ENCODE measurements around the gene ZNF43. TPM values are rescaled to one million over a fixed set of nuclear protein-coding genes. Genes with fewer than 3 reads are reported as not detected.

ZNF43 gene
- polyA plus RNA-seq, 3 donors: 1.1 to 3.0 (median 3.0) TPM

DNA sequence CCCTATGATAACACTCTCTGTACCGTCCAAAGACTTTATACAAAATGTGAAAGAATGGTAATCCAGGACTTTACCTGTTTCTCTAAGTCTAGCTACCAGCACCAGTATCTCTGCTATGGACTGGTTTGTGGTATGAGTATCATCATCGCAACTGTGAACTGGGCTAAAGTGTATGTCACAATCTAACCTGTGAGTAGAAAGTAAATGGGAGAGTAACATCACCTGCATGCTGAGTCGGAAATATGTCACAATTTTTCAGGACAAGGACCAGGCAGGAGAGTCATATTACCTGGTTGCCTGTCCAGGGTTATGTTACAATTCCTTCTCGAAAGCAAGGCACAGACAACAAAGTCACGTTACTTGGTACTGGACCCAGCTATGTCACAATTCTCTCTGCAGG, 5.1 kb upstream of the ZNF43 start:
- peaks cover 0 to 5% (median 0%) of the 10 kb centered on the region in 7 donors for H3K9me3 Mint-ChIP-seq
- intact Hi-C loops (cut with micrococcal nuclease): no loop called here
- Histone ChIP-seq H3K9me3 (replicated peaks in 1 of 2; ENCODE audit: control insufficient read depth in 1 of 2, insufficient read depth in 1 of 2, low read length in 2 of 2) (no peaks in the 10 kb centered on the region), H3K9ac (ENCODE audit: insufficient read depth, low read length, poor library complexity, severe bottlenecking) (no peak overlapping the region), H4K20me1 (ENCODE audit: insufficient read depth, low read length) (no peaks in the 10 kb centered on the region), H3K4me1 (ENCODE audit: control insufficient read depth in 1 of 2, insufficient read depth in 2 of 2, low read length in 2 of 2) (peaks cover 6% of the 10 kb centered on the region in 2 donors), H3K27me3 (ENCODE audit: control insufficient read depth in 2 of 2, insufficient read depth in 2 of 2, low read length in 2 of 2) (no peaks in the 10 kb centered on the region), H3K79me2 (ENCODE audit: insufficient read depth, low read length) (no peaks in the 10 kb centered on the region), H3K27ac (ENCODE audit: low read depth in 1 of 2, low read length in 2 of 2) (no peak overlapping the region), H3K36me3 (replicated peaks in 1 of 2; ENCODE audit: control insufficient read depth in 1 of 2, insufficient read depth in 2 of 2, low read length in 2 of 2) (peaks cover 12 to 66% of the 10 kb centered on the region in 2 donors), H2AFZ (ENCODE audit: insufficient read depth, low read depth, low read length, poor library complexity, severe bottlenecking) (no peak overlapping the region), H3K4me2 (replicated peaks; ENCODE audit: extremely low read depth, low read length, poor library complexity, severe bottlenecking) (no peak overlapping the region), H3K4me3 (replicated peaks in 1 of 3; ENCODE audit: low read depth in 2 of 3, low read length in 3 of 3) (no peak overlapping the region)
- H3K36me3 Mint-ChIP-seq: peaks cover 47 to 54% of the 10 kb centered on the region in 2 donors
- TF ChIP-seq, protein P1, sequence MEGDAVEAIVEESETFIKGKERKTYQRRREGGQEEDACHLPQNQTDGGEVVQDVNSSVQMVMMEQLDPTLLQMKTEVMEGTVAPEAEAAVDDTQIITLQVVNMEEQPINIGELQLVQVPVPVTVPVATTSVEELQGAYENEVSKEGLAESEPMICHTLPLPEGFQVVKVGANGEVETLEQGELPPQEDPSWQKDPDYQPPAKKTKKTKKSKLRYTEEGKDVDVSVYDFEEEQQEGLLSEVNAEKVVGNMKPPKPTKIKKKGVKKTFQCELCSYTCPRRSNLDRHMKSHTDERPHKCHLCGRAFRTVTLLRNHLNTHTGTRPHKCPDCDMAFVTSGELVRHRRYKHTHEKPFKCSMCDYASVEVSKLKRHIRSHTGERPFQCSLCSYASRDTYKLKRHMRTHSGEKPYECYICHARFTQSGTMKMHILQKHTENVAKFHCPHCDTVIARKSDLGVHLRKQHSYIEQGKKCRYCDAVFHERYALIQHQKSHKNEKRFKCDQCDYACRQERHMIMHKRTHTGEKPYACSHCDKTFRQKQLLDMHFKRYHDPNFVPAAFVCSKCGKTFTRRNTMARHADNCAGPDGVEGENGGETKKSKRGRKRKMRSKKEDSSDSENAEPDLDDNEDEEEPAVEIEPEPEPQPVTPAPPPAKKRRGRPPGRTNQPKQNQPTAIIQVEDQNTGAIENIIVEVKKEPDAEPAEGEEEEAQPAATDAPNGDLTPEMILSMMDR (IDR thresholded peaks at IDR 0.05): no peak
- 98% methylated on average over 4 of the region's 5 CpGs for WGBS (ENCODE audit: insufficient coverage)
- H3K27me3 Mint-ChIP-seq (ENCODE audit: low read depth in 3 of 3): no peaks in the 10 kb centered on the region
- H3K27ac Mint-ChIP-seq: no peak overlapping the region
- H3K4me3 Mint-ChIP-seq: no peak overlapping the region
- peaks cover 3% of the 10 kb centered on the region for H3K4me1 Mint-ChIP-seq
- DNase-seq: no peak

DNA sequence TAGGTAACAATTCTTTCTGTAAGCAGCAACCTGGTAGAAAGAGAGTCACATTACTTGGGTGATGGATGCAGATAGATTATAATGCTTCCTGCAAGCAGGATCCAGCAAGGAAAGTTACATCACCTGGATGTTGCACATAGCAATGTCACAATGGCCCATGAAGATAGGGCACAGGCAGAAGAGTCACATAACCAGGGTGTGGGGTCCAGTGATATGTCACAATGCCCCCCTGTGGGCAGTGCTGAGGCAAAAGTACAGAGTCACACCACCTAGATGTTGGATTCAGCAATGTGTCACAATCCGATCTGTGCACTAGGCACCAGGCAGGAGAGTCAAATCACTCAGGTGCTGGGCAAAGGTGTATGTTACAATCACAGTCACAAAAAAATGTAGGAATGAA, 4.0 kb upstream of the ZNF43 start:
- H3K4me1 Mint-ChIP-seq: peaks cover 3% of the 10 kb centered on the region
- H3K4me3 Mint-ChIP-seq: no peak overlapping the region

More for the DNA sequence above, 4.0 kb upstream of the ZNF43 start:
- H3K4me2 ChIP-seq (replicated peaks; ENCODE audit: extremely low read depth, low read length, poor library complexity, severe bottlenecking): no peak overlapping the region
- H3K27ac ChIP-seq (ENCODE audit: low read depth in 1 of 2, low read length in 2 of 2): no peak overlapping the region
- 100% methylated on average over 1 of the region's 1 CpG for WGBS (ENCODE audit: insufficient coverage)
- H3K79me2 ChIP-seq (ENCODE audit: insufficient read depth, low read length): peaks cover 2% of the 10 kb centered on the region
- intact Hi-C loops (cut with micrococcal nuclease): loop anchor here (5.0 to 10.0 kb wide), 3 partner anchors 73 to 825 kb away; partner anchors contain the start of gene ZNF100 (in 2 of the 2)
- peaks cover 12 to 15% of the 10 kb centered on the region in 2 donors for H3K4me1 ChIP-seq (ENCODE audit: control insufficient read depth in 1 of 2, insufficient read depth in 2 of 2, low read length in 2 of 2)
- no peaks in the 10 kb centered on the region for H4K20me1 ChIP-seq (ENCODE audit: insufficient read depth, low read length)
- no peak overlapping the region for H3K9ac ChIP-seq (ENCODE audit: insufficient read depth, low read length, poor library complexity, severe bottlenecking)
- no peak overlapping the region for H2AFZ ChIP-seq (ENCODE audit: insufficient read depth, low read depth, low read length, poor library complexity, severe bottlenecking)
- H3K9me3 ChIP-seq (replicated peaks in 1 of 2; ENCODE audit: control insufficient read depth in 1 of 2, insufficient read depth in 1 of 2, low read length in 2 of 2): no peaks in the 10 kb centered on the region
- peaks cover 0 to 9% (median 4%) of the 10 kb centered on the region in 7 donors for H3K9me3 Mint-ChIP-seq
- TF ChIP-seq, protein P1 (IDR thresholded peaks at IDR 0.05): no peak
- H3K4me3 ChIP-seq (replicated peaks in 1 of 3; ENCODE audit: low read depth in 2 of 3, low read length in 3 of 3): no peak overlapping the region
- H3K36me3 Mint-ChIP-seq: peaks cover 38 to 49% of the 10 kb centered on the region in 2 donors
- H3K27ac Mint-ChIP-seq: no peak overlapping the region
- DNase-seq: no peak
- no peaks in the 10 kb centered on the region for H3K27me3 ChIP-seq (ENCODE audit: control insufficient read depth in 2 of 2, insufficient read depth in 2 of 2, low read length in 2 of 2)
- peaks cover 0 to 2% (median 0%) of the 10 kb centered on the region in 3 donors for H3K27me3 Mint-ChIP-seq (ENCODE audit: low read depth in 3 of 3)
- peaks cover 12 to 55% of the 10 kb centered on the region in 2 donors for H3K36me3 ChIP-seq (replicated peaks in 1 of 2; ENCODE audit: control insufficient read depth in 1 of 2, insufficient read depth in 2 of 2, low read length in 2 of 2)

Data from CD14-positive monocyte (primary cell).